Hepatic stellate cell (primary cell): Measurements from ENCODE around the gene CRYBB3.

ENCODE experiments used
- DNase-seq: peaks from one replicate; pipeline ENCODE4 v3.0.0; 2011; ENCODE audit warnings: low spot score

Gene CRYBB3

GRCh38 chr22:25199731-25200520 is at the start of gene CRYBB3:
Gene CRYBB3 (plus strand): TSS chr22:25199858. CDS start chr22:25201397, 1,539 bp downstream.
- no peak for DNase-seq

- no peak for DNase-seq
Observed at GRCh38 chr22:25153961-25154666, 45.5 kb upstream of the CRYBB3 start.

GRCh38 chr22:25154667-25154999 is 45.0 kb upstream of the CRYBB3 start:
- DNase-seq = no peak

GRCh38 chr22:25156736-25157135 is 42.9 kb upstream of the CRYBB3 start:
- no peak for DNase-seq

GRCh38 chr22:25159028-25159427 is 40.6 kb upstream of the CRYBB3 start:
- DNase-seq = no peak

GRCh38 chr22:25160120-25160996 is 39.3 kb upstream of the CRYBB3 start:
- no peak for DNase-seq

- no peak for DNase-seq
Observed at GRCh38 chr22:25161017-25161915, 38.4 kb upstream of the CRYBB3 start.

GRCh38 chr22:25161916-25162530 is 37.6 kb upstream of the CRYBB3 start:
- DNase-seq = no peak

- no peak for DNase-seq
Observed at GRCh38 chr22:25162561-25162960, 37.1 kb upstream of the CRYBB3 start.

- DNase-seq = no peak
Observed at GRCh38 chr22:25165785-25166184, 33.9 kb upstream of the CRYBB3 start.

- DNase-seq = no peak
Observed at GRCh38 chr22:25166266-25167040, 33.2 kb upstream of the CRYBB3 start.

- DNase-seq = no peak
Observed at GRCh38 chr22:25167082-25167481, 32.6 kb upstream of the CRYBB3 start.

- no peak for DNase-seq
Observed at GRCh38 chr22:25167834-25168601, 31.6 kb upstream of the CRYBB3 start.

GRCh38 chr22:25169278-25170031 is 30.2 kb upstream of the CRYBB3 start:
- DNase-seq = no peak

GRCh38 chr22:25170426-25170980 is 29.2 kb upstream of the CRYBB3 start:
- DNase-seq = no peak

GRCh38 chr22:25172153-25172552 is 27.5 kb upstream of the CRYBB3 start:
- DNase-seq = no peak

- no peak for DNase-seq
Observed at GRCh38 chr22:25174156-25174887, 25.3 kb upstream of the CRYBB3 start.
